Peyer's patch (tissue), 4 donors: ENCODE data around the gene STAU1. TPM values are rescaled to one million over a fixed set of nuclear protein-coding genes. Genes with fewer than 3 reads are reported as not detected.
A peak's percentile ranks its signal among the peaks of the same experiment; 100 is the strongest.

Source experiments
- DNase-seq, 3 donors: peaks; one replicate each; pipeline ENCODE4 v3.0.0-alpha.2; 2017 to 2019
- H3K27ac ChIP-seq, 4 donors: fragments of 200-600 bp; sonication (generic); one replicate each; pipeline ENCODE4 v1.5.1; 2016 to 2019
- H3K27me3 ChIP-seq, 2 donors: fragments of 200-600 bp; sonication (generic); one replicate each; pipeline ENCODE4 v1.5.1; 2019
- H3K36me3 ChIP-seq, 3 donors: fragments of 200-600 bp; sonication (generic); one replicate each; pipeline ENCODE4 v1.5.1; 2016 to 2019
- H3K4me1 ChIP-seq, 4 donors: fragments of 200-600 bp; sonication (generic); one replicate each; pipeline ENCODE4 v1.5.1; 2016 to 2019
- H3K4me3 ChIP-seq, 4 donors: fragments of 200-600 bp; sonication (generic); 1 replicate in 3 of 4; 2 replicates in 1 of 4; pipeline ENCODE4 v1.5.1; 2016 to 2019; ENCODE audit warnings: mild to moderate bottlenecking in 1 of 4
- H3K9me3 ChIP-seq, 4 donors: fragments of 200-600 bp; sonication (generic); one replicate each; pipeline ENCODE4 v1.5.1; 2016 to 2019; ENCODE audit warnings: mild to moderate bottlenecking in 1 of 4
- POLR2A ChIP-seq, 2 donors: fragments of 450-650 bp; IDR thresholded peaks; one replicate each; pipeline ENCODE4 v1.5.1; 2017; ENCODE audit warnings: antibody characterized with exemption in 2 of 2, mild to moderate bottlenecking in 2 of 2, moderate library complexity in 2 of 2
- total RNA-seq, 4 donors: library from RNA; depleted of rRNA; stranded (reverse); fragments of >200 nt; gene quantifications; one replicate each; pipeline ENCODE4 v1.1.0, GENCODE V29; 2016
- TF ChIP-seq, protein P1 (sequence below), 6 experiments: fragments of 450-650 bp in 4 of 6; fragments of 200-600 bp in 2 of 6; sonication (generic) in 1 of 6; IDR thresholded peaks; one replicate each; pipeline ENCODE4 v1.5.1; 2017 to 2019; ENCODE audit warnings: antibody characterized with exemption in 6 of 6, mild to moderate bottlenecking in 3 of 6, moderate library complexity in 1 of 6

Gene STAU1
- total RNA-seq, 4 donors from 2014 or later: 58.6 to 82.4 (median 75.2) TPM

DNA sequence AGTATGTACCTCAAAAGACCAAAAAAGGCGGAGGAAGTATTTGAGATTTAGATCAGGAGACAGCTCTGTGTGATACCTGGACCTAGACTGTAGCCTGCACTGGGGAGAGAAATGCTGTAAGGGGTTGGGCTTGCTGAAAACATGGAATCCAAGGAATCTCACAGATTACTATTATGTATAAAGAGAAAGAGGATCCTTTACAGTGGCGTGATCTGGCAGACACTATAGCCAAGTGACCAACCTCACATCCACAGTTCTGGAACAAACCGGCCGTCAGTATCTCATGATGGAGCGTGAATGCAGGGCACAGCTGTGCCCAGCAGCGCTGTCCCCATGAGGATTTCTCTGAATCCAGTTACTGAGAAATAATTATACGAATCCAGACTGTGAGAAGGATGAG is 43.3 kb upstream of the STAU1 start:
- TF ChIP-seq, protein P1, sequence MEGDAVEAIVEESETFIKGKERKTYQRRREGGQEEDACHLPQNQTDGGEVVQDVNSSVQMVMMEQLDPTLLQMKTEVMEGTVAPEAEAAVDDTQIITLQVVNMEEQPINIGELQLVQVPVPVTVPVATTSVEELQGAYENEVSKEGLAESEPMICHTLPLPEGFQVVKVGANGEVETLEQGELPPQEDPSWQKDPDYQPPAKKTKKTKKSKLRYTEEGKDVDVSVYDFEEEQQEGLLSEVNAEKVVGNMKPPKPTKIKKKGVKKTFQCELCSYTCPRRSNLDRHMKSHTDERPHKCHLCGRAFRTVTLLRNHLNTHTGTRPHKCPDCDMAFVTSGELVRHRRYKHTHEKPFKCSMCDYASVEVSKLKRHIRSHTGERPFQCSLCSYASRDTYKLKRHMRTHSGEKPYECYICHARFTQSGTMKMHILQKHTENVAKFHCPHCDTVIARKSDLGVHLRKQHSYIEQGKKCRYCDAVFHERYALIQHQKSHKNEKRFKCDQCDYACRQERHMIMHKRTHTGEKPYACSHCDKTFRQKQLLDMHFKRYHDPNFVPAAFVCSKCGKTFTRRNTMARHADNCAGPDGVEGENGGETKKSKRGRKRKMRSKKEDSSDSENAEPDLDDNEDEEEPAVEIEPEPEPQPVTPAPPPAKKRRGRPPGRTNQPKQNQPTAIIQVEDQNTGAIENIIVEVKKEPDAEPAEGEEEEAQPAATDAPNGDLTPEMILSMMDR (IDR thresholded peaks at IDR 0.05): no peak
- TF ChIP-seq POLR2A (IDR thresholded peaks at IDR 0.05): no peak
- no peak overlapping the region for H3K27ac ChIP-seq
- H3K36me3 ChIP-seq: peaks cover 0 to 88% (median 4%) of the 10 kb centered on the region in 3 donors

DNA sequence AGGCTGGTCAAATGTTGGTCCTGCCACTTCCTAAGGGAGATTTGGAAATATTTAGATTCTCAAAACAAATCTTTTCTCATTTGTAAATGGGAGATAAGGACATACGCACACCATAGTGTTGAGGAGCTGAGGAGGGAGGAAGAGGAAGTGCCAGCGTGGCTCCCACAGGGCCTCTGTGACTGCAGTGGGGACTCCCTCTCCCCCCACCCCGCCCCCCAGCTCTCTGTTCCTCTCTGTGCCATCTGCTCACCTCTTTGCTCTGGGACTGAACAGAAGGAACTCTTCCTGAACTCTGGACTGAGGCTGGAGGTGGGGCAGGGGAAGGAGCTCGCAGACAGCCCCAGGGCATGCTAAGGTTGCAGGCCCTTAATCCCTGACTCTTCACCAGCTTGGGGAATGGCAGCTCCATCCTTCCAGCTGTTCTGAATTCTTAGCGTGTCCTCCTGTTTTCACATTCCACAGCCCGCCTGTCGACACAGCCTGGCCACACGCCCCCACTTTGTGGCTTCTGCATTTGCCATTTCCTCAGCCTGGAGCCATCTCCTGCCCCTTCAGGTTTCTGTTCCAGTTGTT is 42.5 kb upstream of the STAU1 start:
- Histone ChIP-seq H3K4me1 (peaks cover 0 to 17% (median 4%) of the 10 kb centered on the region in 4 donors), H3K4me3 (no peak overlapping the region), H3K9me3 (no peaks in the 10 kb centered on the region), H3K27me3 (no peaks in the 10 kb centered on the region), H3K36me3 (peaks cover 0 to 89% (median 4%) of the 10 kb centered on the region in 3 donors), H3K27ac (peak overlapping the region; percentile 13 to 52 (median 36))
- DNase-seq: peak; percentile 50 to 60 (median 56)
- TF ChIP-seq POLR2A (IDR thresholded peaks at IDR 0.05): no peak
- TF ChIP-seq, protein P1 (IDR thresholded peaks at IDR 0.05): no peak

More for the DNA sequence above, 43.3 kb upstream of the STAU1 start:
- Histone ChIP-seq H3K4me3 (no peak overlapping the region), H3K4me1 (peaks cover 0 to 17% (median 4%) of the 10 kb centered on the region in 4 donors), H3K27me3 (no peaks in the 10 kb centered on the region), H3K9me3 (no peaks in the 10 kb centered on the region)
- no peak for DNase-seq

DNA sequence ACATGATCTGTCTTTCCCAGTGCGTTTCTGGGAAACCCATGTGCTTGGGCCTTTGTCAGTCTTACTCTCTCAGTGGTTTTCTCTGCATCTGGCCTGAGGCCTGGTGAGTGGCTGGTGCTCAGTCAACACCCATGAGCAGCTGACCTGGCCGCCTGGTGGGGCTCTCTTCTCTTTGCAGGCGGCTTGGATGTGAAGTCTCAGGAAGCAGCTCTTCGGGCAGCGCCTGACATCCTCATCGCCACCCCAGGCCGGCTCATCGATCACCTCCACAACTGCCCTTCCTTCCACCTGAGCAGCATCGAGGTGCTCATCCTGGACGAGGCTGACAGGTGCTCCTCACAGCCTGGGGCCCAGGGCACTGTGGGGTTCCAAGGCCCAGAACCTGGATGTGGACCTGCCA is 41.9 kb upstream of the STAU1 start:
- TF ChIP-seq, protein P1 (IDR thresholded peaks at IDR 0.05): no peak
- no peak for TF ChIP-seq POLR2A (IDR thresholded peaks at IDR 0.05)
- DNase-seq: no peak
- peak overlapping the region; percentile 13 to 52 (median 36) for H3K27ac ChIP-seq
- peaks cover 0 to 17% (median 4%) of the 10 kb centered on the region in 4 donors for H3K4me1 ChIP-seq
- H3K4me3 ChIP-seq: no peak overlapping the region
- H3K36me3 ChIP-seq: peaks cover 0 to 90% (median 4%) of the 10 kb centered on the region in 3 donors
- no peaks in the 10 kb centered on the region for H3K9me3 ChIP-seq
- H3K27me3 ChIP-seq: no peaks in the 10 kb centered on the region

DNA sequence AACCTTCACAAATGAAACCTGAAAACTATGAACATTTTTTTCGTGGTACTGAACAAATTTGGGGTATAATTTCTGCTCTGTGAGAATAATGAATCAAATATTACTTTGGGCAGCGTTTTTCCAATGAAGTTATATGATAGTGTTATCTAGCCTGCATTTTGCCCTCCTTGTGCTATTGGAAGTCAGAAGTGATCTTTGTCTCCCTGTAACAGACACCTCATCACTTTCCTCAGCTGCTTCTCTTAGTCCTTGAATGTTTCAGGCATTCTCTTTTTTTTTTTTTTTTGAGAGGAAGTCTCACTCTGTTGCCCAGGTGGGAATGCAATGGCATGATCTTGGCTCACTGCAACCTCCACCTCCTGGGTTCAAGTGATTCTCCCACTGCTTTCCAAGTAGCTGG is 41.2 kb upstream of the STAU1 start:
- no peak for DNase-seq
- no peak overlapping the region for H3K4me3 ChIP-seq

DNA sequence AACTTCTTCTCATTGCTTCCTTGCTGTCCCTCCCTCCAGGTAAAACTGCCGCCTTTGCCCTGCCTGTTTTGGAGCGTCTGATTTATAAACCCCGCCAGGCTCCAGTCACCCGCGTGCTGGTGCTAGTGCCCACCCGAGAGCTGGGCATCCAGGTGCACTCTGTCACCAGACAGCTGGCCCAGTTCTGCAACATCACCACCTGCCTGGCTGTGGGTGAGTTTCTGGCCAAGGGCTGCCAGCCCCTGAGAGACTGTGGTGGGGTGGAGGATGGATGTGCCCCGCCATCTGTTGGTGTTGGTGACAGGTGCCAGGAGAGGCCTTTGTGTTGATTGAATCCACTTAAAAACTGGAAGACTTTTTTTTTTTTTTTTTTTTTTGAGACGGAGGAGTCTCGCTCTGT is 40.5 kb upstream of the STAU1 start:
- no peak for DNase-seq
- Histone ChIP-seq H3K27ac (no peak overlapping the region), H3K27me3 (no peaks in the 10 kb centered on the region), H3K4me1 (peaks cover 0 to 17% (median 4%) of the 10 kb centered on the region in 4 donors), H3K4me3 (no peak overlapping the region), H3K9me3 (no peaks in the 10 kb centered on the region), H3K36me3 (peaks cover 0 to 90% (median 4%) of the 10 kb centered on the region in 3 donors)
- no peak for TF ChIP-seq POLR2A (IDR thresholded peaks at IDR 0.05)
- TF ChIP-seq, protein P1 (IDR thresholded peaks at IDR 0.05): no peak

More for the DNA sequence above, 41.2 kb upstream of the STAU1 start:
- TF ChIP-seq, protein P1 (IDR thresholded peaks at IDR 0.05): no peak
- no peak for TF ChIP-seq POLR2A (IDR thresholded peaks at IDR 0.05)
- Histone ChIP-seq H3K27ac (no peak overlapping the region), H3K27me3 (no peaks in the 10 kb centered on the region), H3K4me1 (peaks cover 0 to 17% (median 4%) of the 10 kb centered on the region in 4 donors), H3K9me3 (no peaks in the 10 kb centered on the region), H3K36me3 (peaks cover 0 to 90% (median 4%) of the 10 kb centered on the region in 3 donors)
